ENCODE data around the gene ENO2.

DNA sequence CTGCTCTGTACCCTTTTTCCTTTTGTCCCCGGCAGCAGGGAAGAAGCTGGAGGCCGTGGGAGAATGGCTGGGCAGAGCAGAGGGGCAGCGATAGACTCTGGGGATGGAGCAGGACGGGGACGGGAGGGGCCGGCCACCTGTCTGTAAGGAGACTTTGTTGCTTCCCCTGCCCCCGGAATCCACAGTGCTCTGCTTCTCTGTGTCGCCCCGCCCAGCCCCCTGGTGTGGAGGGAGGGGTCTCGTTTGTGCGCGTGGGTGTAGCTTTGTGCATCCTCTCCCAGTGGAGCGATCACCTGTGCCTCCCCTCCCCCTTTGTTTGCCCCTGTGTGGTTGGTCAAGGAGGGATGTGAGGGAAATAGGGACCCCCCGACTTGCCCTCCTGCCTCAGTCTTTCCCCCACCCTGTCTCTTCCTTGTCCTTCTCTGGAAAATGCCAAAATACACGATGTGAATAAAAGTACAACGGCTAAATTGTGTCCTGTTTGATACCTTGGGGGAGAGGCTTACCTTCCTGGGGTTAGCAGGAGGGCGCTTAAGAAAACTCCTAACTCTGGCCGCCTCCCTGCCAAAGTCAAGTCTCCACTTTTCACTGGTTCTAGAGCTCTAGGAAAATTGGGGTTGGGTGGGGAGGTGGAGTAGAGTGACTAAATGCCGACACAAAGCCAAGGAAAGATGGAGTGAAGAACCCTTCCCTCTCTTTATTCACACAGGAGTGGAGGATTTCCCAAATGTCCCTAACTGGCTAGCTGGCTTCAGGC lies 48.0 kb upstream of the ENO2 start:
- TF ChIP-seq, protein P1, sequence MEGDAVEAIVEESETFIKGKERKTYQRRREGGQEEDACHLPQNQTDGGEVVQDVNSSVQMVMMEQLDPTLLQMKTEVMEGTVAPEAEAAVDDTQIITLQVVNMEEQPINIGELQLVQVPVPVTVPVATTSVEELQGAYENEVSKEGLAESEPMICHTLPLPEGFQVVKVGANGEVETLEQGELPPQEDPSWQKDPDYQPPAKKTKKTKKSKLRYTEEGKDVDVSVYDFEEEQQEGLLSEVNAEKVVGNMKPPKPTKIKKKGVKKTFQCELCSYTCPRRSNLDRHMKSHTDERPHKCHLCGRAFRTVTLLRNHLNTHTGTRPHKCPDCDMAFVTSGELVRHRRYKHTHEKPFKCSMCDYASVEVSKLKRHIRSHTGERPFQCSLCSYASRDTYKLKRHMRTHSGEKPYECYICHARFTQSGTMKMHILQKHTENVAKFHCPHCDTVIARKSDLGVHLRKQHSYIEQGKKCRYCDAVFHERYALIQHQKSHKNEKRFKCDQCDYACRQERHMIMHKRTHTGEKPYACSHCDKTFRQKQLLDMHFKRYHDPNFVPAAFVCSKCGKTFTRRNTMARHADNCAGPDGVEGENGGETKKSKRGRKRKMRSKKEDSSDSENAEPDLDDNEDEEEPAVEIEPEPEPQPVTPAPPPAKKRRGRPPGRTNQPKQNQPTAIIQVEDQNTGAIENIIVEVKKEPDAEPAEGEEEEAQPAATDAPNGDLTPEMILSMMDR (IDR thresholded peaks at IDR 0.05) = no peak
- TF ChIP-seq POLR2A (IDR thresholded peaks at IDR 0.05) = no peak
